ENCODE results near the gene TTLL5. TPM values are rescaled to one million over a fixed set of nuclear protein-coding genes. Genes with fewer than 3 reads are reported as not detected.

TTLL5 gene
- total RNA-seq, 1 experiment from 2014 or later, result 35.7 TPM

DNA sequence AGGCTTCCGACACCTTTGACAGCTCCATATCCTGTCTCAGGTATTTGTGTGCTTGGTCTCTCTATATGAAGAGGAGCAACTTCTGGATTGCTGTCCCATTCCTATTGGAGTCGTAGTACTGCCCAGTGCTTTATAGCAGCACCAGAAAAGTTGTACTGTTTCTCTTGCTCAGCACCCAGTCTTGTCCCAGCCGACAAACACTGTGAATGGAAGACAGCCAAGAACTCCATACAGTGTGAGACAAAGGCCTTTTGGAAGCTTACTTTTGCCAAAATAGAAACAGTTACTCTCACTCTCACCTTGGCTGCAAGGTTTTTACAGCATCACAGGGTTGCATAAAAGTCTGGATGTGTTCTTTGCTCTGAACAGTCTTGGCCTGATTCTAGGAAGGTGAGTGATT, 215.5 kb downstream of the TTLL5 start:
- Histone ChIP-seq H3K27ac (ENCODE audit: insufficient read length, low read depth, low read length) (no peak overlapping the region), H3K56ac (ENCODE audit: insufficient read length, low read depth, low read length) (no peak overlapping the region), H2BK15ac (ENCODE audit: low read depth, low read length) (no peak overlapping the region), H4K8ac (replicated peaks; ENCODE audit: insufficient read length, low read depth, low read length) (no peak overlapping the region), H3K27me3 (ENCODE audit: insufficient read depth, low read length) (no peaks in the 10 kb centered on the region), H3K4me2 (ENCODE audit: insufficient read depth, insufficient read length, low read length) (no peak overlapping the region), H3K23ac (ENCODE audit: insufficient read length, low read depth, low read length) (no peak overlapping the region), H3K23me2 (ENCODE audit: insufficient read length, low read depth, low read length, poor library complexity, severe bottlenecking) (no peaks in the 10 kb centered on the region), H3K14ac (ENCODE audit: insufficient read depth, low read length) (no peak overlapping the region), H2AFZ (ENCODE audit: low read length) (no peak overlapping the region), H2AK5ac (ENCODE audit: insufficient read length, low read length) (no peak overlapping the region), H2BK12ac (ENCODE audit: insufficient read length, low read depth, low read length) (no peak overlapping the region), H2BK120ac (ENCODE audit: low read depth, low read length, poor library complexity, severe bottlenecking) (no peak overlapping the region), H3K79me1 (ENCODE audit: insufficient read depth, low read depth, low read length, poor library complexity, severe bottlenecking) (no peaks in the 10 kb centered on the region), H3T11ph (ENCODE audit: low read length) (no peak overlapping the region), H3K18ac (ENCODE audit: insufficient read length, low read depth, low read length) (no peak overlapping the region), H3K79me2 (ENCODE audit: insufficient read depth, low read length) (no peaks in the 10 kb centered on the region), H2BK5ac (ENCODE audit: insufficient read length, low read length) (no peak overlapping the region), H3K9ac (ENCODE audit: extremely low read depth, insufficient read length, low read length) (no peak overlapping the region), H3K4ac (ENCODE audit: low read depth, low read length) (no peak overlapping the region), H3K4me1 (ENCODE audit: insufficient read depth, low read length) (no peaks in the 10 kb centered on the region), H2BK20ac (ENCODE audit: low read depth, low read length, poor library complexity, severe bottlenecking) (no peak overlapping the region), H4K91ac (ENCODE audit: insufficient read length, low read depth, low read length) (no peak overlapping the region), H4K5ac (ENCODE audit: insufficient read length, low read depth, low read length) (no peak overlapping the region), H4K20me1 (ENCODE audit: control insufficient read depth, insufficient read depth, insufficient read length) (no peaks in the 10 kb centered on the region), H3K9me3 (ENCODE audit: control insufficient read depth, low read depth, low read length) (no peaks in the 10 kb centered on the region)
- WGBS (ENCODE audit: extremely low coverage, insufficient read length, low lambda C conversion rate), result no CpG with 5 or more reads among the region's 3 CpGs
- no peak for DNase-seq
- no peaks in the 10 kb centered on the region for H3K27me3 Mint-ChIP-seq (ENCODE audit: low read depth)
- TF ChIP-seq, protein P1, sequence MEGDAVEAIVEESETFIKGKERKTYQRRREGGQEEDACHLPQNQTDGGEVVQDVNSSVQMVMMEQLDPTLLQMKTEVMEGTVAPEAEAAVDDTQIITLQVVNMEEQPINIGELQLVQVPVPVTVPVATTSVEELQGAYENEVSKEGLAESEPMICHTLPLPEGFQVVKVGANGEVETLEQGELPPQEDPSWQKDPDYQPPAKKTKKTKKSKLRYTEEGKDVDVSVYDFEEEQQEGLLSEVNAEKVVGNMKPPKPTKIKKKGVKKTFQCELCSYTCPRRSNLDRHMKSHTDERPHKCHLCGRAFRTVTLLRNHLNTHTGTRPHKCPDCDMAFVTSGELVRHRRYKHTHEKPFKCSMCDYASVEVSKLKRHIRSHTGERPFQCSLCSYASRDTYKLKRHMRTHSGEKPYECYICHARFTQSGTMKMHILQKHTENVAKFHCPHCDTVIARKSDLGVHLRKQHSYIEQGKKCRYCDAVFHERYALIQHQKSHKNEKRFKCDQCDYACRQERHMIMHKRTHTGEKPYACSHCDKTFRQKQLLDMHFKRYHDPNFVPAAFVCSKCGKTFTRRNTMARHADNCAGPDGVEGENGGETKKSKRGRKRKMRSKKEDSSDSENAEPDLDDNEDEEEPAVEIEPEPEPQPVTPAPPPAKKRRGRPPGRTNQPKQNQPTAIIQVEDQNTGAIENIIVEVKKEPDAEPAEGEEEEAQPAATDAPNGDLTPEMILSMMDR (conservative IDR thresholded peaks at IDR 0.05), result no peak
- H3K36me3 Mint-ChIP-seq (ENCODE audit: insufficient read depth in 1 of 3, low read depth in 3 of 3), result peaks cover 2 to 17% (median 13%) of the 10 kb centered on the region in 3 experiments; a peak in 5 of 7 replicates
- peaks cover 0 to 7% of the 10 kb centered on the region in 2 experiments; a peak in 2 of 4 replicates for H3K4me1 Mint-ChIP-seq
- H3K4me3 Mint-ChIP-seq, result no peak overlapping the region
- H3K27ac Mint-ChIP-seq, result no peak overlapping the region
- no peaks in the 10 kb centered on the region; a peak in 1 of 5 replicates for H3K9me3 Mint-ChIP-seq
